ENCODE data around the gene CAMK2B.

Gene CAMK2B

DNA sequence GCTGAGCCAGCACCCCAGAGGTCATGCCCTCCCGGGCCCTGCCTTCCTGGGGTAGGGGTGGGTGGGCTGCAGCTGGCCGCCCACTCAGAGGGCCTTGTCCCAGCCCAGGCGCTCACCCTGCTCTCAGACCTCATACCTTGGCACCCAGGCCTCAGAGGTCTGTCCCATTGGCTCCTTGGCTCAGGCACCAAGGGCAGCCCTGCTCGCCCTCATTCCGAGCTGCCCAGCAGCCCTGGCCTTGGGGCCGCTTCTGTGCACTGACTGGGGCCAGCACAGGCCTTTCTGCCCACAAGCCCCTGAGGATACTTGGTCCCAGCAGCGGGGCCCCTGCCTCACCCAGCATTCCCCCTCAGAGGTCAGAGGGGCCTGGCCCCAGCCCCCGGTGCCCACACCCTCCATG is 90.3 kb downstream of the CAMK2B start:
- no peak overlapping the region for H3K27ac ChIP-seq (ENCODE audit: low read depth, low read length)
- H4K20me1 ChIP-seq (ENCODE audit: low read depth, low read length): no peaks in the 10 kb centered on the region
- no peaks in the 10 kb centered on the region for H3K9me3 ChIP-seq (ENCODE audit: insufficient read depth, low read length)

GRCh38 chr7:44232901-44233715 is 92.3 kb downstream of the CAMK2B start:
- H3F3A ChIP-seq (ENCODE audit: insufficient read depth): no peaks in the 10 kb centered on the region
- H2AFZ ChIP-seq (ENCODE audit: low read depth, low read length, severe bottlenecking): no peak overlapping the region
- H3K4me3 ChIP-seq (ENCODE audit: insufficient read depth, low read length, poor library complexity, severe bottlenecking): no peak overlapping the region
- no peaks in the 10 kb centered on the region for H3K79me2 ChIP-seq (ENCODE audit: insufficient read depth, low read length)
- no peak overlapping the region for H3K4me2 ChIP-seq (ENCODE audit: low read depth, low read length, poor library complexity, severe bottlenecking)
- H3K36me3 ChIP-seq (ENCODE audit: low read length): no peaks in the 10 kb centered on the region
- no peaks in the 10 kb centered on the region for H4K20me1 ChIP-seq (ENCODE audit: low read depth, low read length)
- H3K27ac ChIP-seq (ENCODE audit: low read depth, low read length): no peak overlapping the region
- no peaks in the 10 kb centered on the region for H3K27me3 ChIP-seq (ENCODE audit: low read length)
- no peaks in the 10 kb centered on the region for H3K9me2 ChIP-seq (replicated peaks; ENCODE audit: insufficient read depth, low read length)
- H3K9ac ChIP-seq (ENCODE audit: low read length): no peak overlapping the region
- TF ChIP-seq EZH2phosphoT487 (conservative IDR thresholded peaks at IDR 0.05; ENCODE audit: low read length) (no peak), CTCF (IDR thresholded peaks at IDR 0.05; ENCODE audit: insufficient read depth, low read length, poor library complexity, severe bottlenecking) (no peak)
- no peaks in the 10 kb centered on the region for H3K9me3 ChIP-seq (ENCODE audit: insufficient read depth, low read length)

More for the DNA sequence above, 90.3 kb downstream of the CAMK2B start:
- Histone ChIP-seq H3K9ac (ENCODE audit: low read length) (no peak overlapping the region), H2AFZ (ENCODE audit: low read depth, low read length, severe bottlenecking) (no peak overlapping the region), H3K79me2 (ENCODE audit: insufficient read depth, low read length) (no peaks in the 10 kb centered on the region), H3F3A (ENCODE audit: insufficient read depth) (no peaks in the 10 kb centered on the region), H3K9me2 (replicated peaks; ENCODE audit: insufficient read depth, low read length) (no peaks in the 10 kb centered on the region), H3K4me3 (ENCODE audit: insufficient read depth, low read length, poor library complexity, severe bottlenecking) (no peak overlapping the region), H3K4me2 (ENCODE audit: low read depth, low read length, poor library complexity, severe bottlenecking) (no peak overlapping the region), H3K36me3 (ENCODE audit: low read length) (no peaks in the 10 kb centered on the region), H3K27me3 (ENCODE audit: low read length) (no peaks in the 10 kb centered on the region)
- no peak for TF ChIP-seq CTCF (IDR thresholded peaks at IDR 0.05; ENCODE audit: insufficient read depth, low read length, poor library complexity, severe bottlenecking)
- TF ChIP-seq EZH2phosphoT487 (conservative IDR thresholded peaks at IDR 0.05; ENCODE audit: low read length): no peak

- TF ChIP-seq EZH2phosphoT487 (conservative IDR thresholded peaks at IDR 0.05; ENCODE audit: low read length) (no peak), CTCF (IDR thresholded peaks at IDR 0.05; ENCODE audit: insufficient read depth, low read length, poor library complexity, severe bottlenecking) (no peak)
- Histone ChIP-seq H3K4me2 (ENCODE audit: low read depth, low read length, poor library complexity, severe bottlenecking) (no peak overlapping the region), H3K27me3 (ENCODE audit: low read length) (no peaks in the 10 kb centered on the region)
Observed at GRCh38 chr7:44232396-44232795, 93.0 kb downstream of the CAMK2B start.

More at GRCh38 chr7:44232396-44232795, 93.0 kb downstream of the CAMK2B start:
- no peak overlapping the region for H3K4me3 ChIP-seq (ENCODE audit: insufficient read depth, low read length, poor library complexity, severe bottlenecking)
- H3K79me2 ChIP-seq (ENCODE audit: insufficient read depth, low read length): no peaks in the 10 kb centered on the region
- no peaks in the 10 kb centered on the region for H4K20me1 ChIP-seq (ENCODE audit: low read depth, low read length)
- H3K9me3 ChIP-seq (ENCODE audit: insufficient read depth, low read length): no peaks in the 10 kb centered on the region
- H3F3A ChIP-seq (ENCODE audit: insufficient read depth): no peaks in the 10 kb centered on the region
- no peak overlapping the region for H3K27ac ChIP-seq (ENCODE audit: low read depth, low read length)
- no peaks in the 10 kb centered on the region for H3K36me3 ChIP-seq (ENCODE audit: low read length)
- no peaks in the 10 kb centered on the region for H3K9me2 ChIP-seq (replicated peaks; ENCODE audit: insufficient read depth, low read length)
- no peak overlapping the region for H2AFZ ChIP-seq (ENCODE audit: low read depth, low read length, severe bottlenecking)
- no peak overlapping the region for H3K9ac ChIP-seq (ENCODE audit: low read length)
